CD4-positive, alpha-beta T cell treated with Interleukin-10 for 1 hour (primary cell): ENCODE results near the gene MBD6.

Experiments
- DNase-seq: peaks from one replicate; pipeline ENCODE4 v3.0.0-alpha.2; 2020

The MBD6 gene

GRCh38 chr12:57530396-57531142 lies 7.9 kb downstream of the MBD6 start:
- DNase-seq = no peak

- DNase-seq = no peak
Observed at GRCh38 chr12:57531836-57532235, 9.2 kb downstream of the MBD6 start.

GRCh38 chr12:57533108-57533507 lies 10.5 kb downstream of the MBD6 start:
- no peak for DNase-seq

- DNase-seq = no peak
Observed at GRCh38 chr12:57534250-57534649, 11.6 kb downstream of the MBD6 start.

- no peak for DNase-seq
Observed at GRCh38 chr12:57534991-57535543, 12.4 kb downstream of the MBD6 start.

- DNase-seq = no peak
Observed at GRCh38 chr12:57535764-57536596, 13.4 kb downstream of the MBD6 start.

GRCh38 chr12:57536597-57536942 lies 13.9 kb downstream of the MBD6 start:
- DNase-seq = no peak

GRCh38 chr12:57539134-57539768 lies 16.6 kb downstream of the MBD6 start:
- no peak for DNase-seq

GRCh38 chr12:57541001-57541400 lies 18.4 kb downstream of the MBD6 start:
- DNase-seq = no peak

- DNase-seq = no peak
Observed at GRCh38 chr12:57541717-57542116, 19.1 kb downstream of the MBD6 start.

- DNase-seq = no peak
Observed at GRCh38 chr12:57543581-57543980, 21.0 kb downstream of the MBD6 start.

- no peak for DNase-seq
Observed at GRCh38 chr12:57545809-57546437, 23.3 kb downstream of the MBD6 start.

GRCh38 chr12:57546438-57547287 lies 24.0 kb downstream of the MBD6 start, which contains the start of gene DCTN2:
DCTN2 (minus strand) TSS chr12:57547192; CDS start chr12:57547063, 129 bp downstream.
- peak; percentile 96 for DNase-seq

- no peak for DNase-seq
Observed at GRCh38 chr12:57547288-57548012, 24.8 kb downstream of the MBD6 start.

GRCh38 chr12:57548013-57548315 lies 25.3 kb downstream of the MBD6 start:
- no peak for DNase-seq

- no peak for DNase-seq
Observed at GRCh38 chr12:57548488-57548887, 25.9 kb downstream of the MBD6 start.

- DNase-seq = no peak
Observed at GRCh38 chr12:57549203-57549908, 26.7 kb downstream of the MBD6 start.

- DNase-seq = peak; percentile 61
Observed at GRCh38 chr12:57549909-57550640, 27.5 kb downstream of the MBD6 start, which contains the start of gene KIF5A. KIF5A (plus strand) TSS chr12:57550044; CDS start chr12:57550272, 228 bp downstream.

GRCh38 chr12:57550641-57551549 lies 28.3 kb downstream of the MBD6 start:
- no peak for DNase-seq
